Effector CD4-positive, alpha-beta T cell (primary cell): ENCODE data around the gene HIF3A.

Experiments
- DNase-seq: peaks from one replicate; pipeline ENCODE4 v3.0.0-alpha.2; 2020

HIF3A gene

GRCh38 chr19:46337487-46337886 is 40.6 kb downstream of the HIF3A start:
- no peak for DNase-seq

GRCh38 chr19:46339446-46339845 is 42.6 kb downstream of the HIF3A start:
- no peak for DNase-seq

- no peak for DNase-seq
Measured at GRCh38 chr19:46340051-46340659, 43.3 kb downstream of the HIF3A start.

GRCh38 chr19:46341937-46342336 is 45.1 kb downstream of the HIF3A start:
- no peak for DNase-seq

- no peak for DNase-seq
Measured at GRCh38 chr19:46344363-46344762, 47.5 kb downstream of the HIF3A start.

GRCh38 chr19:46345157-46345556 is 48.3 kb downstream of the HIF3A start:
- DNase-seq: no peak

- DNase-seq: peak; percentile 76
Measured at GRCh38 chr19:46346821-46347571, 50.2 kb downstream of the HIF3A start, which contains the start of gene PPP5C. TSS of gene PPP5C (plus strand) at chr19:46347087. CDS start at chr19:46347097, 10 bp downstream.

- no peak for DNase-seq
Measured at GRCh38 chr19:46347572-46347883, 50.7 kb downstream of the HIF3A start.

GRCh38 chr19:46347985-46348384 is 51.1 kb downstream of the HIF3A start:
- DNase-seq: no peak

GRCh38 chr19:46349311-46349993 is 52.6 kb downstream of the HIF3A start:
- no peak for DNase-seq

GRCh38 chr19:46350029-46350757 is 53.4 kb downstream of the HIF3A start:
- DNase-seq: no peak

- no peak for DNase-seq
Measured at GRCh38 chr19:46350758-46351159, 53.9 kb downstream of the HIF3A start.

- DNase-seq: no peak
Measured at GRCh38 chr19:46351241-46352041, 54.6 kb downstream of the HIF3A start.

- no peak for DNase-seq
Measured at GRCh38 chr19:46353730-46354528, 57.1 kb downstream of the HIF3A start.

GRCh38 chr19:46355234-46356148 is 58.6 kb downstream of the HIF3A start:
- no peak for DNase-seq

GRCh38 chr19:46356149-46357055 is 59.6 kb downstream of the HIF3A start:
- DNase-seq: no peak

GRCh38 chr19:46357846-46358583 is 61.2 kb downstream of the HIF3A start:
- DNase-seq: no peak

- no peak for DNase-seq
Measured at GRCh38 chr19:46361915-46362314, 65.1 kb downstream of the HIF3A start.

- DNase-seq: no peak
Measured at GRCh38 chr19:46364359-46364758, 67.5 kb downstream of the HIF3A start.
